Skin epidermis (tissue), 12 donors: ENCODE data around the gene KRT85.

Source experiments
- H3K27ac ChIP-seq, 21 experiments: fragments of 200-600 bp; sonication (generic) in 11 of 21; one replicate each; pipeline ENCODE4 v1.5.0; 2020; ENCODE audit warnings: mild to moderate bottlenecking in 3 of 21, inconsistent platforms in 2 of 21, moderate library complexity in 2 of 21
- H3K4me3 ChIP-seq, 7 experiments: fragments of 200-600 bp; sonication (generic) in 2 of 7; one replicate each; pipeline ENCODE4 v1.5.0; 2020; ENCODE audit warnings: inconsistent platforms in 2 of 7, mild to moderate bottlenecking in 2 of 7, moderate library complexity in 1 of 7

Gene KRT85

DNA sequence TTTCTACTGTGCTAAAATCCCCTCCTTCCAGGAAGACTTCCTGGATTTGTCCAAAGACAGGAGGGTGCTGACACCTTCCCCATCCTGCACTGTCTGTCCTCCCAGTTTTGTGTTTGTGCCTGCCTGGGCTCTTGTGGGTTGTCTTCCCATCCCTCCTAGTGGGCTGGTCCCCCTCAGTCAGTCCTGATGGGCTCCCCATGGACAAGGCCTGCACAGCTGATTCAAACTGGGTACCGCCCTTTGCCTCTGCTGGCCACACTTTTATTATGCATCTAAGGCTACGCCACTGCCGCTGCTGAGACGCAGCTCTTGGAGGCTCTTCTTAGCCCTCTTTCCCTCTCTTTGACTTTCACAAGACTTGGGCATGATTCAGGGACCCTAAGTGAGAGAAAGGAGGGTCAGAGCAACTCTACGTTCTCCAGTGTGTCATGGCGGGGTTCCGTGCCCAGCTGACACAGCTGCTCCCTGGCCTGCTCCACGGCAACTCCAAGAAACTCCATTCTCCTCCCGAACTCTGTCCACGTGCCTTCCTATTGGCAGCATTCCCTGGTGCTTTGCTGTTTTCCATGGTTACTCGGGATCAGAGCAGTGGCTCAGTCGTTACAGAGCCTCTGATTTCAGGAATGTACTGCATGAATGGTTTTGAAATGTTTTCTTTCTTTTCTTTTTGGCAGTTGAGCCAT, 3.8 kb upstream of the KRT85 start:
- Histone ChIP-seq H3K4me3 (no peak overlapping the region), H3K27ac (peak overlapping the region in 11 of 21 experiments; percentile 8 to 78 (median 22))

DNA sequence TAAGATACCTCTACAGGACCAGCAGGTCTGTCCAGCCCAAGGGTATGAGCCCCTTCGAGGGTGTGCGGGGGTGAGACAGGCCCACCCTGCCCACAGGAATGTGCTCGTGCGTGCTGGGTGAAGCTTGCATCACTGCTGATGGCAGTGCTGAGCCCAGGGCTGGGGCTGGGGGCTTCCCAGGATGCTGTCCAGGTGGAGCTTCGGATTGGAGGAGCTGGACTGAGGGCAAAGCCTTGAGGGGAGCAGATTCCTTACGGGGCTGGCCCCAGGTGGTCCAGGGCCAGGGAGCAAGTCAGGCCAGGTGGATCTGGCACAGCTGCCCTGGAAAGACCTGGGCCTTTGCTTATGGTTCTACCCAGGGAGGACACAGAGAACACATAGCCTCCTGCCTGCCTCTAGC, 2.5 kb upstream of the KRT85 start:
- no peak overlapping the region for H3K27ac ChIP-seq

DNA sequence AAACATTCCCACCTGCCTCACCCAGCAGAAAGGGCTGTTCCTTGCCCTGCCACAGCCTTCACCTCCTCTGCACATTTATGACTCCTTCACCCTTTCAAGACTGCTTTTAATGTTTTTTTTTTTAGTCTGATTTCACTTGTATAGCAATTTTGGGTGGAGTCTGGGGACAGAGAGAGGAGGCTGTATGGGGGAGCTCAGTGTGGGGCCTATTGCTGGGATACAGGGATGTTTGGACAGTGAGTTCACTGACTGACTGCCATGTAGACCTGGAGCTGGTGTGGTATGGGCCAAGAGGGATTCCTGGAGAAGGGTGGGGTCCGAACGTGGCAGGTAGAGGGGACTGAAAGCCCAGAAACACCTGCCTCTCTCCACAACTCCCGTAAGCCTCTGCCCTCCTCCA, 1.9 kb upstream of the KRT85 start:
- no peak overlapping the region for H3K27ac ChIP-seq

More for the DNA sequence above, 2.5 kb upstream of the KRT85 start:
- H3K4me3 ChIP-seq = no peak overlapping the region

DNA sequence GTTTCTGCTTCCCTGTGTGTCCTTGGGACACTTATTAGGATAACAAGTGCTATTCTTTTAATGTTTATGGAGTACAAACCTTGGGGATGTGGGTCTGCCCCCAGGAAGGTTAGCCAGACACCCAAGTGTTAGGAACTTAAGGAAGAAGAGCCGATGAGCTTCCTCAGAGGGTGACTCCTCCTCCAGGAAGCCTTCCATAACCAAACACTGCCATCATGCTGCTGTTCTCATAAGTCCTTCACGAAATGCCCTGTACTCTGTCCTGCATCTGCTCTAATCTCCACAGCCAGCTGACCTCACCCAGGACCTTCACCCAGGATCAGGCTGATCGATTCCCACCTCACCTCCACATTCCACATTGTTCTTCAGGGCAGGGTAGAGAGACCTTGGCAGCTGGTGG, 1.2 kb upstream of the KRT85 start:
- Histone ChIP-seq H3K4me3 (no peak overlapping the region), H3K27ac (no peak overlapping the region)

More for the DNA sequence above, 1.9 kb upstream of the KRT85 start:
- no peak overlapping the region for H3K4me3 ChIP-seq

GRCh38 chr12:52367876-52368275, 595 bp upstream of the KRT85 start:
- Histone ChIP-seq H3K4me3 (no peak overlapping the region), H3K27ac (no peak overlapping the region)

GRCh38 chr12:52364901-52365489, 2.3 kb downstream of the KRT85 start:
- no peak overlapping the region for H3K4me3 ChIP-seq
- H3K27ac ChIP-seq = peak overlapping the region in 2 of 21 experiments; percentile 37 to 59

DNA sequence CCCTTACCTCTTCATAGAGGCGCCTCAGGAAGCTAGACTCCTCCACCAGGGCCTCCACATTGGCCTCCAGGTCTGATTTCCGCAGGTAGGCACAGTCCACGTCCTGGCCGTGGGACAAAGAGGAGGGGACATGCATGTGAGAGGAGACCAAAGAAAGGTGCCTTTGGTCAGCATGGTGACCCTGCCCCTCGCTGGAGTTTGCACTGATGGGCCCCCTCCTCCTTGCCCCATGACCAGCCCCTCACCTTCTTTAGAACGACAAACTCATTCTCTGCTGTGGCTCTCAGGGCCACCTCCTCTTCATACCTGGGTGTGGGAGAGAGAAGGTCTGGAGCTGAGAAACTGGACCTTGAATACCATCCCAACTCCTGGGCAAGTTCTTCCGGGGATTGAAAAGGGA, 3.2 kb downstream of the KRT85 start:
- Histone ChIP-seq H3K4me3 (no peak overlapping the region), H3K27ac (no peak overlapping the region)

DNA sequence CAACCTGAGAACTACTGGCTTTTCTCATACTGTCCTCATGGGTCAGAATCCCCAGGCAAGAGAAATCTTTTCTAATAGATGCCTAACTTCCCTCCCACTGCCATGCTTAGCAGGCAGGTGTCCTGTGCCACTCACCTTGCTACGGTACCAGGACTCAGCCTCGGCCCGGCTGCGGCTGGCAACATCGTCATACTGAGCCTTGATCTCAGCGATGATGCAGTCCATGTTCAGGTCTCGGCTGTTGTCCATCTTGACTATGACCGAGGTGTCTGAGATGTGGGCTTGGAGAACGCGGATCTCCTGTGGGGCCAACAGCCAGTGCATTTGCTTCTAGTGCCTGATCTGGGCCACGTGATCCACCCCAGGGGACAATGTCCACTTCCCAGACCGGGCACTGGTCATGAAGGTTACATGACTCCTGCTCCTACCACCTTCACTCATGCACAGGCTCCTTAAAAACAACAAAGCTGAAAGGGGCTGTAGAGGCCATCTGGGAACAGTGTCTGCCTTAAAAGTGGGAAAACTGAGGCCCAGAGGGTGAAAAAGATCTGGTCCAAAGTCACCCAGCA, 4.1 kb downstream of the KRT85 start:
- H3K27ac ChIP-seq = no peak overlapping the region
- no peak overlapping the region for H3K4me3 ChIP-seq

- H3K27ac ChIP-seq = no peak overlapping the region
- no peak overlapping the region for H3K4me3 ChIP-seq
Observed at GRCh38 chr12:52362118-52362726, 5.1 kb downstream of the KRT85 start.

DNA sequence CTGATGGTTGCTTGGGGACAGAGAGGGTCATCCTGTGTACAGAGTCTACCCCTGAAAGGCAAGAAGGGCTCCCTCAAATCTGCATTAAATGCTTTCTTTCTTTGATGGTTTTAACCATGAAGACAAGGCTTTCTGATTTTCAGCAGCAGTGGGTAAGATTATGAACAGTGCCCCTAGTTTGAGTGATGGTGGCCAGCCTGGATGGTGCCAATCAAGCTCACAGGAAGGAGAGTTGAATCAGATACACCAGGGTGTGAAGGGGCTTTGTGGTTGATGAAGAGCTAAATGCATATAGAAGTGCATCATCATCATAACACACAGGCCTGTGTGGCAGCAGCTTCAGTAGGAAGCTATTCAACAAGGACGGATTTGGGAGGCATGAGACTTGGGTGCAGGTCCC, 5.7 kb downstream of the KRT85 start:
- no peak overlapping the region for H3K4me3 ChIP-seq
- peak overlapping the region in 1 of 21 experiments; percentile 42 for H3K27ac ChIP-seq

DNA sequence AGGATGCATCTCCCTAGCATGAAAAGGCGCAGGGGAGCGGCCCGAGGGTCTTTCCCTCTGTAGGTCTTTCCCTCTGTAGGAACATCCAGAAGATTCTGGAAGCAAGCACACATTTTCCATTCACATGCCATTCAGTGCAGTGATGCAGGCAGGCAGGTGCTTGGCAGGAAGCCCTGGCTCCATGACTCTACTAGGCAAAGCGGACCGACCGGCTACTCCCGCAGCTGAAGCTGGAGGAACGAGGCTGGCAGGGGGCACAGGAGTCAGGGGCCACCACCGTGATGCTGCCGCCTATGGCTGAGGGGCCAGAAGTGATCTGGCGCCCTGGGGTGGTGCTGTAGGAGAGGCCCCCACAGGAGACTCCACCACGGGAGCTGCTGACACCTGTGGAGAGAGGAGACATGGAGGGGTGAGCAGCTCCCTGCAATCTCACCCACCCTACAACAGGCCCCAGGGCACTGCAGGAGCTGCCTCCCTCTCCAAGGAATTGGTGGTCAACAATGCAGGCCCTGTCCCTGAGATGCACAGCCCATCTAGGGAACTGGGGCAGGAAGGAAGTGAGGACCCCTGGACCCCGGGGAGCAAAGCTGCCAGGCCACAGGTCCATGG, 6.5 kb downstream of the KRT85 start:
- no peak overlapping the region for H3K4me3 ChIP-seq
- H3K27ac ChIP-seq = peak overlapping the region in 1 of 21 experiments; percentile 42

DNA sequence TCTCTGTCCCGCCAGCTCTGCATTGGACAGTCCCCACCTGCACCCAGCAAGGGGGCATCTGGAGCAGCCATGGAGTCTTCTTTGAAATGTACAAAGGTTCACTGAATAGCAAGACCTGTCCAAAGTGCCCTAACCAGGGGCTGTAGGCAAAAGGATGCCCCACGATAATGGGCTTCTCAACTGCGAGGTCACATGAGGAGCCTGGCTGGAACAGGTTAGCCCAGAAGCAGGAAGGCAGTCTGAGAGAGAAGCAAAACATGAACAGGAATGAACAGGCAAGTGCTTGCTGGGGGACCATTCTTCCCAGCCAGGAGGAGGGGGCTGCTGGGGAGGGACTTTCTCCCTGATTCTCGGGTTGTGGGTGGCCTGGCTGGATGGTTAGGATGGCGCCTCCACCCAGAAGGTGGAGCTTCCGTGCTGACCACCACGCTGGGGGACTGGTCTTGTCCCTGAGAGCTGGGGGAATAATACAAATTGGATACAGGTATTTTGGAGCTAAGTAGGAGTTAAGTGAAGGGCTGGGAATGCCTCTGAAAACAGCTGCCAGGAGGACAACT, 7.1 kb downstream of the KRT85 start:
- H3K27ac ChIP-seq = no peak overlapping the region
- no peak overlapping the region for H3K4me3 ChIP-seq

DNA sequence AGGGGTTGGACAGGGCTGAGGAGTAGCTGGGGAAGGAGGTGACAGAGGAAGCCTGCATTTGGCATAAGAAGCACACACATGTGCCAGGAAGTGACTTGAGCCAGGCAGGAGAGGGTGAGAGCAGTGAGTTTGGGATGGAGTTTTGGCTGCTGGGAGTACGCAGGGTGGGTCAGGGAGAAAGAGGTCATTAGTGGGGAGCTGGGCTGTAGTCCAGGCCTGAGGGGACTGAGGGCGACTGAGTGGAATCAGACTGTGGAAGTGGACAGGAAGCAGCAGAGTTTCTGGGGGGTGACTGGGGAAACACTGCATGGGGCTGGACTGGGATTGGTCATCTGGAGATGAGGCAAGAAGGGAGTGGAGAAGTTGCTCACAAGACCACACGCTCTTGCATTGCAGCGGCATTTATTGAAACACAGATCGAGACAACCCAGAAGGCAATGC, 7.6 kb downstream of the KRT85 start:
- H3K27ac ChIP-seq = peak overlapping the region in 2 of 21 experiments; percentile 65 to 69
- H3K4me3 ChIP-seq = no peak overlapping the region

DNA sequence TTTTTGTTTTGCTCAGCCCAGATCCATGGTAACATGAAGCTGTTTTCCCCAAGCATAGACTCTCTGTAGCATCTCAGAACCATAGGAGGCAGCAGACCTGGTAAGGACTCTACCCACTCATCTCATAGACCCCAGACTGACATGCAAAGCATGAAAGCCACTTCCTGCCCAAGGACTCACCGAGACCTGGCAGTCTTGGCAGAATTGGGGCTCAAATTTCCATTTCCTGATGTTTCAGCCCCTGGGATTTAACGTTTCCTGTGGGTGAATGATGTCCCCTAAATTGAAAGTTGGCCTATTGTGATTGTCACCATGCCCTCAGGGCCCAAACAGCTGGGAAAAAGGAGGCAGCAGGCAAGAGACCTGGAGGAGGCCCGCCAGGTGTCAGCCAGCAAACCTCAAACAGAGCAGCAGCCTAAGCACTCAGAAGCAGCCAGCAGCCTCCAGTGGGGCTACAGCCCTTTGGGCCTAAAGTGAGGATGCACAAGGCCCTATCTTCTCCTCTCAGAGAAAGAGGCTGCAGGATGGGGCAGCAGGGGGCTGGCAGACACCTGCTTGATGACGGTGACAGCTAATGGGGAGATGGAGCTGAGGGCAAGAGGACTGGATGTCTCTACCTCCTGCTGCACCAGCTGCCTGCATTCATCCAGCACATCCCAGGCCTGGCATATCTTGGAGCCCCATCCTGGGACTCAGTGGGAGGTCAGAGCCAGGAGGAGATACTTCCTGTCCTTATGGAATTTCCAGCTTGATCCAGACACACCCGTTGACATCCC, 8.5 kb downstream of the KRT85 start:
- Histone ChIP-seq H3K4me3 (no peak overlapping the region), H3K27ac (peak overlapping the region in 5 of 21 experiments; percentile 59 to 69 (median 62))

- Histone ChIP-seq H3K27ac (no peak overlapping the region), H3K4me3 (no peak overlapping the region)
Observed at GRCh38 chr12:52356762-52357580, 10.3 kb downstream of the KRT85 start.

GRCh38 chr12:52356031-52356761, 11.1 kb downstream of the KRT85 start:
- Histone ChIP-seq H3K27ac (no peak overlapping the region), H3K4me3 (no peak overlapping the region)

DNA sequence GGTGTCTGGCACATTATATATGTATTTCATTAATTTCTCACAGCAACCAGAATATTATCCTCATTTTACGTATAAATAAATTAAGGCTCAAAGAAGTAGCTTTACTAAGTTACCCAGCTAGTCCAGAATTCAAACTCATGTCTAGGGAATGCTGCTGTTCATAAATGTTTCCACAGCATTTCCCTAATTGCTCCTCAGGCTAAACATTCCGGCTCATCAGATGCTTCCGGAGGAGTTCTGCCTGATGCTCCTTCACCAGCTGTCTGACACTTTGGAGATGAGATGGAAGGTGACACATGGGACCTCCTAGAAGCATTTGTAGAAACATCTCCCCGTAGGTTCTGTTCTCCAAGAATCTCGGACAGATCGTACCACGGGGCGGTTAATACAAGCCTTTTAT, 12.1 kb downstream of the KRT85 start:
- Histone ChIP-seq H3K4me3 (no peak overlapping the region), H3K27ac (no peak overlapping the region)

DNA sequence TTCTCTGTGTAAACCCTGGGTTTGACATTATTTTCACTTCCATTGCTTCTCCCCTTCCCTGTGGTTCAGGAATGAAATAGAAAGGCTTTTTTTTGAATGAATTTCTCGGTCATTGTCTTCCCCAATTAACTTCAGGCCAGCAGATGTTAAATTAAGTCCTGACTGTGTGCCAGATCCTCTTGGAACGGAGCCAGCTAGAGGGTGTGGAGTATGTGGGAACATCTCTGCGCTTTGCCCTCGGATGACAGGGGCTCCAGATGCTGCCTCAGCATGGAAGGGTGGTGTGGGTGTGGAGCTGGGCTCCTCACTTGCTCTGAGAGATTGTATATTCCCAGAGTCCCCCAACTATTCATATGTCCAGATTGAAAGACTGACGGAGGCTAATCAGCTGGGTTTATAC, 13.1 kb downstream of the KRT85 start:
- Histone ChIP-seq H3K4me3 (no peak overlapping the region), H3K27ac (no peak overlapping the region)
